ENCODE results near the gene THOC6. TPM values are rescaled to one million over a fixed set of nuclear protein-coding genes. Genes with fewer than 3 reads are reported as not detected.
A peak's percentile ranks its signal among the peaks of the same experiment; 100 is the strongest.

The THOC6 gene
- total RNA-seq, 1 experiment from 2014 or later = 68.2 TPM

DNA sequence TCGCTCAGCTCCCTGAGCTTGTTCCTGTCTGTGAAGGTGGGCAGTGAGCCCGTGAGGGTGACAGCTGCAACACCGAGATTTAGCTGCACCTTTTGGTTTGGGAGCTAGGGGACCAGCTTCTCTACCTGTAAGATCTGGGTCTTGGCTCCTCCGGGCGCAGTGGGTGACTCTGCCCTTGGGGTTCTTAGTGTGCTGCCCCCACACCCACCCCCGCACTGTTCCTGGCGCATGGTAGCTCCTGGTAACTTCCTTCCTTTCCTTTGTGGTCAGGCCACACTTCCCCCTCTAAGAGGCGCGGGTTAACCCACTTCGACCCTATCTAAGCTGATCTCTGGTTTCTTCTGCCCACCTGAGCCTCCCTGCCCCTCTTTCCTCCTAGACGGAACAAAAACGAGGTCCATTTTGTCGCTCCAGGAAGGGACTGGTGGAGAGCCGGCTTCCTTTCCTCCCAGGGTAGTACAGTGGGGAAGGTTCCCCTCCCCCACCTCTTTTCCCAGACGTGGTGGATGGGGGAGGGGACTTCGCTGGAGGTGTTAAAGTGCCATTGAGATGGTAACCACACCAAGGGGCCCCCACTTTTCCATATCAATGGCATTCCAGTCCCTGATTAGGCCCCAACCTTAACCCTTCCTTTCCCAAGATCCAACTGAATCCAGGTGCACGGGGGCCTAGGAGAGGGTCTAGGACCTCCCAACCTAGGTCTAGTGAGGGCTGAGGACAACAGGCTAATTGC, 15.7 kb upstream of the THOC6 start:
- peak overlapping the region; percentile 25 for H2BK120ac ChIP-seq (ENCODE audit: low read depth, low read length, poor library complexity, severe bottlenecking)
- H2AFZ ChIP-seq (ENCODE audit: low read length) = no peak overlapping the region
- Mint-ChIP-seq H3K4me3 (peak overlapping the region; percentile 66 to 79), H3K36me3 (ENCODE audit: insufficient read depth in 1 of 3, low read depth in 3 of 3) (peaks cover 0 to 6% (median 0%) of the 10 kb centered on the region in 3 experiments; a peak in 1 of 7 replicates), H3K4me1 (peaks cover 43 to 70% of the 10 kb centered on the region in 2 experiments), H3K27me3 (ENCODE audit: low read depth) (peaks cover 3% of the 10 kb centered on the region; the same call in 1 of the 2 replicates), H3K9me3 (no peaks in the 10 kb centered on the region), H3K27ac (peak overlapping the region; percentile 99 to 100 (median 100))
- peak overlapping the region; percentile 81 for H3K14ac ChIP-seq (ENCODE audit: insufficient read depth, low read length)
- peak overlapping the region; percentile 52 for H2BK12ac ChIP-seq (ENCODE audit: insufficient read length, low read depth, low read length)
- no peaks in the 10 kb centered on the region for H3K9me3 ChIP-seq (ENCODE audit: control insufficient read depth, low read depth, low read length)
- whole genome bisulfite sequencing (ENCODE audit: extremely low coverage, insufficient read length, low lambda C conversion rate) = no CpG with 5 or more reads among the region's 17 CpGs
- H2BK15ac ChIP-seq (ENCODE audit: low read depth, low read length) = no peak overlapping the region
- peak overlapping the region; percentile 23 for H4K91ac ChIP-seq (ENCODE audit: insufficient read length, low read depth, low read length)
- H3K79me2 ChIP-seq (ENCODE audit: insufficient read depth, low read length) = no peaks in the 10 kb centered on the region
- peaks cover 19% of the 10 kb centered on the region for H3K23me2 ChIP-seq (ENCODE audit: insufficient read length, low read depth, low read length, poor library complexity, severe bottlenecking)
- peak overlapping the region; percentile 4 for H4K5ac ChIP-seq (ENCODE audit: insufficient read length, low read depth, low read length)
- peak overlapping the region; percentile 11 for H2BK5ac ChIP-seq (ENCODE audit: insufficient read length, low read length)
- peak overlapping the region; percentile 53 for H3K4me2 ChIP-seq (ENCODE audit: insufficient read depth, insufficient read length, low read length)
- no peak overlapping the region for H4K8ac ChIP-seq (replicated peaks; ENCODE audit: insufficient read length, low read depth, low read length)
- no peak overlapping the region for H2AK5ac ChIP-seq (ENCODE audit: insufficient read length, low read length)
- no peaks in the 10 kb centered on the region for H3K27me3 ChIP-seq (ENCODE audit: insufficient read depth, low read length)
- peak; percentile 97 for DNase-seq
- H3K79me1 ChIP-seq (ENCODE audit: insufficient read depth, low read depth, low read length, poor library complexity, severe bottlenecking) = no peaks in the 10 kb centered on the region
- TF ChIP-seq, protein P1, sequence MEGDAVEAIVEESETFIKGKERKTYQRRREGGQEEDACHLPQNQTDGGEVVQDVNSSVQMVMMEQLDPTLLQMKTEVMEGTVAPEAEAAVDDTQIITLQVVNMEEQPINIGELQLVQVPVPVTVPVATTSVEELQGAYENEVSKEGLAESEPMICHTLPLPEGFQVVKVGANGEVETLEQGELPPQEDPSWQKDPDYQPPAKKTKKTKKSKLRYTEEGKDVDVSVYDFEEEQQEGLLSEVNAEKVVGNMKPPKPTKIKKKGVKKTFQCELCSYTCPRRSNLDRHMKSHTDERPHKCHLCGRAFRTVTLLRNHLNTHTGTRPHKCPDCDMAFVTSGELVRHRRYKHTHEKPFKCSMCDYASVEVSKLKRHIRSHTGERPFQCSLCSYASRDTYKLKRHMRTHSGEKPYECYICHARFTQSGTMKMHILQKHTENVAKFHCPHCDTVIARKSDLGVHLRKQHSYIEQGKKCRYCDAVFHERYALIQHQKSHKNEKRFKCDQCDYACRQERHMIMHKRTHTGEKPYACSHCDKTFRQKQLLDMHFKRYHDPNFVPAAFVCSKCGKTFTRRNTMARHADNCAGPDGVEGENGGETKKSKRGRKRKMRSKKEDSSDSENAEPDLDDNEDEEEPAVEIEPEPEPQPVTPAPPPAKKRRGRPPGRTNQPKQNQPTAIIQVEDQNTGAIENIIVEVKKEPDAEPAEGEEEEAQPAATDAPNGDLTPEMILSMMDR (conservative IDR thresholded peaks at IDR 0.05) = no peak
- peak overlapping the region; percentile 28; the same call in 1 of the 2 replicates for H3K4ac ChIP-seq (ENCODE audit: low read depth, low read length)
- H4K20me1 ChIP-seq (ENCODE audit: control insufficient read depth, insufficient read depth, insufficient read length) = no peaks in the 10 kb centered on the region
- no peak overlapping the region for H2BK20ac ChIP-seq (ENCODE audit: low read depth, low read length, poor library complexity, severe bottlenecking)
- peaks cover 11% of the 10 kb centered on the region; the same call in 1 of the 2 replicates for H3K4me1 ChIP-seq (ENCODE audit: insufficient read depth, low read length)
- peak overlapping the region; percentile 88 for H3K27ac ChIP-seq (ENCODE audit: insufficient read length, low read depth, low read length)
- H3K18ac ChIP-seq (ENCODE audit: insufficient read length, low read depth, low read length) = peak overlapping the region; percentile 92
- H3K23ac ChIP-seq (ENCODE audit: insufficient read length, low read depth, low read length) = no peak overlapping the region
- H3K56ac ChIP-seq (ENCODE audit: insufficient read length, low read depth, low read length) = no peak overlapping the region
- no peak overlapping the region for H3T11ph ChIP-seq (ENCODE audit: low read length)
- peak overlapping the region; percentile 9 for H3K9ac ChIP-seq (ENCODE audit: extremely low read depth, insufficient read length, low read length)

Measured in H9 (cell line).